Measurements from ENCODE around the gene ZNF669.

ZNF669 gene

GRCh38 chr1:247110627-247111258 lies 6.6 kb upstream of the ZNF669 start:
- DNase-seq: peak; percentile 71

GRCh38 chr1:247107694-247108093 lies 3.5 kb upstream of the ZNF669 start:
- DNase-seq: no peak

DNA sequence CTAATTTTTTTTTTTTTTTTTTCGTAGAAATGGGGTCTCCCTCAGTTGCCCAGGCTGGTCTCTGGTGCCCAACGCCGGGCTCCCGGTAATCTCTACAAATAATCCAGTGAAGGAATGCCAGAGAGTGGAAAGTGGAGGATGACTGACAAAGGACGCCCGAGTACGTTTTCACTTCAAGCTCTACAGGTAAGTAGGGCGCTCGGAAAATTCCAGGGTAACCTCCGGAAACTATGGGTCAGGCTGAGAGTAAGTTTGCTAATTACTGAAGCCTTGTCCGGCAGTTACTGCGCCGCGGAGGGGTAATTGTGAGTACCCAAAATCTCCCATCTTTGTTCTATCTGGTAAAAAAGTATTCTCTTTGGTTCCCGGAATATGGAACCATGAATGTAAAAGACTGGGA lies 1.8 kb upstream of the ZNF669 start:
- no peak for DNase-seq

DNA sequence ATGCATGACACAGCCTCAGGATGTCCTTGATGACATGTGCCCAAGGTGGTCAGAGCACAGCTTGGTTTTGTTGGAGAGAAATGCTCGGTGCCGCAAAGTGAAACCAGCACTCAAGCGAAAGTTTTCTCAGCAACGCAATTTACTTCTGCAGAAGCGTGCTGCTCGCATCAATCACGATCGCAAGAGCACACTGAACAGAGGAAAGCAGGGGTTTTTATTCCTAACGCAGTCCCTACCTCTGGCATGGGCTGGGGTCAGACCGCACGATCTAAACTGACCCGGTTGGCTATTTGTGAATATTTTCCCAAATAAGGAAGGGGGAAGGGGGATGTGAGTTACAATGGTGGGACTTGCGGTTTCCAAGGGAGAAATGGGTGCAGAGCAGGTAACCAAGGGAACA lies 809 bp upstream of the ZNF669 start:
- no peak for DNase-seq

DNA sequence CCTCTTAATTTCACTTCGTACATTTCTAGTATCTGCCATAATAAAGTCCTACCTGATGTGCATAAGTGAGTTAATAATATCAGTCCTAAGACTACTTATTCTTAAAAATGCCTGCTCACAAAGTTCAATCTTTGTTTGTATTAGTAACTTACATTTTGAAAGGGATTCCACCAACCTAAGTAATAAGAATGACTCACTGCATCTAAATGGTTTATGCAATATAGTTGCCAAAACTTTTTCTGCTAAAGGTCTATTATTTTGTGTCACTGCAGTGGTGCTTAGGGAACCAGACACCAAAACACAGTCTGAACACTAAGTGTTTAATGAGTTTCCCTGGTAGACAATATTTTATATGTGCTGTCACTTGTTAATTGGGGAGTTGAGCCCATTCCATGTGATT lies 1.8 kb downstream of the ZNF669 start:
- no peak for DNase-seq

- DNase-seq: no peak
Observed at GRCh38 chr1:247100676-247101279, 3.4 kb downstream of the ZNF669 start.

DNA sequence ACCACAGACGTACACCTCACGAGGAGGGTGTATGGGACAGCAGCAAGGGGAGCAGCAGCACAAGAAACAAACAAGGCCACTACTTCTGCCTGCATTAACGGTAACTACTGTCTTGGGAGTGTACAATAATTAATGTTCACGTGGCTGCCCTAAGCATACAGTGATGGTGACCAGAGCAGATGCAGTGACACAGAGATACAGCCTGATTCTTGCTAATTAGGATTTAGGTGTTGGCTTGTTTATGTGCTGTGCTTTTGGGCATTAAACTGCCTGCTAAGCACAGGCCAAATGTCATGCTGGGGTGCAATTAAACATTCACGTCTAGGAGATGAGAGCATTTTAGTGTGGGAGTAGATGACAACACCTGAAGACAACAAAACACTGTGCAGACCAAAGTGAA lies 7.2 kb downstream of the ZNF669 start:
- no peak for DNase-seq

DNA sequence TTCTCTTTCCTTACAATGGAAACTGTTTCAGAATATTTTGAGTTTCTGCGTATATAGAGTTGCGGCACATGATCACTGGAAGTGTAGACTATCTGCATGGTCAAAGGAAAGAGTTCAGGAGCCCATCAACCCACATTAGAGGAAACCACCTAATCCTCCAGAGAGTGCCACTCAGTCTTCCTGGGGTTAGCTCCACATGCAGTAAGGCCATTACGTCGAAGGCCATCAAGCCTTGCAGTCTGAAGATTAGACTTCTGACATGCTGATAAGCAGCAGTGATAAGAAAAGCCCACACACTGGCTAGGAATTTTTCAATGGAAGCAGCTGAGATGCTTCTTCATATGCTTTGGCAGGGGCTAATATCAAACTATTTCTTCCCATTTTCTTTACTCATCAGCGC lies 7.6 kb downstream of the ZNF669 start:
- no peak for DNase-seq

GRCh38 chr1:247096112-247096511 lies 8.0 kb downstream of the ZNF669 start:
- DNase-seq: no peak

DNA sequence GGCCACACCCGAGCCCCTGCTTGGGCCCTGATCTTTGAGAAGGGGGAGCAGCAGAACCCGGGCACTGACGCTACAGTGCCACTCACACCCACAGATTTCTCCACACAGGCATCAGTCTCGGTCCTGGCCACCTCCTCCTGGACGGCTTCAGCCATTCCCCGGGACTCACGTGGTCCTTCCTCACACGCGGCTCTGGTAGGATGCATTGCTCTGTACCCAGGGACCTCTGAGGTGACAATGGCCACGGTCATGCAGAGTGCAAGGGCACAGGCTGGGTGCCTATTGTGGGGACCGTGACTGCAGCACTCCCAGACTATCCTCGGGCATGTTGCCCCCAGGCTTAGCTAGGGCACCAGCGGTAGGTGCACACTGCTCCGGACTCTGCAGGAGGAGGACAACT lies 13.7 kb downstream of the ZNF669 start:
- no peak for DNase-seq

DNA sequence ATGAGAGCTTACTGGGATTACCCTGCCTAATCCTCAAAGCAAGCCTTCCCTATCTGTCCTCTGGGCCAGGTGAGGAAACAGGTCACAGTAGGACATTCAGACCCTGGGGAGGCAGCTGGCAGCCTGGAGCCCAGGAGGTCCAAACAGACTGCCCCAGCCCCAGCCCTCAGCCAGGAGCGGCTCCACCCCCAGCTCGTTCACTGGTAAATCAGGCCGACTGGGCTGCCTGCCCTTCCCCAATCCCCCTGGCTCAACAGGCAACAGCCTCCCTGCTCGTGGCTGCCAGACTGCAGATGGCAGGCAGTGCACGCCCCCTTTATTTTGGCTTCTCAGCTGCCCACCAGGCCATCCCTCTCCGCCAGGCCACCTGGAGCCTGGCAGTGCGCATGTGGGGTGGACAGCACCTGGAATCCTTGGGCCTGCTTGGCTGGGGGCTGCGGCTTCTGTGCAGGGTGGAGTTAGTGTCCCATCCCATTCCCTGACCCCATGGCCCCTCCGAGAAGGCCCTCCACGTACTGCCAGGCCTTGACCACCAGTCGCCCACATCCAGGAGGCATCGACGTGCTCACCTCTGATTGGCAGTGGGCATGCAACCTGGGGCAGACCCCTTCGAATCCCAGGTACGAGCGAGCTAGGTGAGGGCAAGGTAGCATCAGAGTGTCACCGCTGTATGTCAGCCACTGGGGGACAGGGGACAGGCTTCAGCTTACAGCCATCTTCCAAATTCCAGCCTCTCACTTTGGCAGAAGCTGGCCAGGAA lies 14.4 kb downstream of the ZNF669 start:
- DNase-seq: no peak

GRCh38 chr1:247088967-247089366 lies 15.2 kb downstream of the ZNF669 start:
- DNase-seq: no peak

- DNase-seq: no peak
Observed at GRCh38 chr1:247087256-247087655, 16.9 kb downstream of the ZNF669 start.

GRCh38 chr1:247085310-247085709 lies 18.8 kb downstream of the ZNF669 start:
- no peak for DNase-seq

- no peak for DNase-seq
Observed at GRCh38 chr1:247084771-247085170, 19.4 kb downstream of the ZNF669 start.

DNA sequence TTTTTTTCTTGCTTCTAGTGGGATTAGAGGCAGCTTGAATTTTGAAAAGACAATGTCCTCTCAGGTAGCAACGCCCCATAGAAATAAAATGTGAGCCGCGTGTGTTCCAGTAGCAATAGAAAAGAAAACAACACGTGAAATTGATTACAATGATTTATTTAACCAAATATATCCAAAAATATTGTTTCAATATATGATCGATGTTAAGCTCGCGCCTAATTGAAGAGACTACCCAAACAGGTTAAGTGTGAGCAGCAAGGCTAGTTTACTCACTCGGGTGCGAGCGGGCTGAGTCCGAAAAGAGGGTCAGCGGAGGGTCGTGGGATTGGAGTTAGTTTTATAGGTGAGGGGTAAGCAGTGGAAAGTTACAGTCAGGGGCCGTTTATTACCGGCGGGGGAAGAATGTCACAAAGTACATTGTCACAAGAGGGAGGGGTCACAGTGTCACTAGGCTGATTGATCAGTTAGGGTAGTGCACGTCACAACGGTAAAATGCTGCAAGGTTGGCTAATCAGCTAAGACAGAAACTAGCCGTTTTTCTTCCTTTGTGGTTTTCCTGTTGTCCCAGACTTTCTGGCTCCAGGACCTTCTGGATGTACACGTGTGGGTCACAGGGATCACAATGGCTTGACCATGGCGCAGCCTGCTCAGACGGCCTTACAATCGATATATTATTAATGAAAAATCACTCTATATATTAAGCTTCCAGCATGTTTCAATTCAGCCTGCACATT lies 24.8 kb downstream of the ZNF669 start:
- peak; percentile 12 for DNase-seq

DNA sequence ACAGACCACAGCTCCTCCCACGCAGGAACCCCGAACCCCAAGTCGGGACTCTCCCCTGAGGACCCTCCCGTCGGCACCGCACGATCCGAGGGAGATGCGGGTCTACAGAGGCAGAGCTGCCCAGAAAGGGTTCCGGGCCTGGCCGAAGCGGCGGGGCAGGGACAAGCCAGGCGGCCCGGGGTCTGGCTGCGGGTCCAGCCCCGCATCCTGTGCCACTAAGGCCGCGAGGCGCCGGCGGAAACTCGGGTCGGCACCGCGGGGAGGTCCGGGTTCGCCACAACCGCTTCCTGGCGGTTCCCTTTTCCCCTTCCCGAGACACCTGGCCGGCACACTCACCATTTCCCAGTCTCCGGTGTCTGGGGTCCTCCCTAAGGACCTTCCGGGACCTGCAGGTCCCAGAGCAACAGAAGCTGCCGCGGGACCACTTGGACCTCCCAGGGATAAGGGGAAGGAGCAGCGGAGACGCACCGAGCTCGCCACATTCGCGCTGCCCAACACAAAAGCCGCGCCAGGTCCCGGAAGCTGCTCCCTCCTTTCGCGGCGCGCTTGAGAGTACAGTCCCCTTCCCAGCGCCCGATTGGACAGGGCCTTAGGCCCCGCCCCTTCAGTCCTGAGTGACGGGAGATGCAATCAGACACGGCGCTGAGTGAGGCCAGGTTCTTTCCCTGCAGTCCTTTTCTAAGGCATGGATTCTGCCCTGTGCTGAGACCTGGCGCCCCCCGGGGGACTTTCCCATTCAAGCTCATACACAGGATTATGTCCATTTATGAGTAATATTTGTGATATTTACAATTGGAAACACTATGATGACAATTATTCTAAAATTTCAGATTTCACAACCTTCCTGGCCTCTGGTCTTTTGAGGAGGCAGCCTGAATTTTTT lies 25.7 kb downstream of the ZNF669 start, which contains the start of gene ZNF670:
TSS of gene ZNF670 (minus strand) at position 554 of the 883 bp plus-strand sequence. CDS start at position 339, 215 bp downstream.
- DNase-seq: peak; percentile 95

DNA sequence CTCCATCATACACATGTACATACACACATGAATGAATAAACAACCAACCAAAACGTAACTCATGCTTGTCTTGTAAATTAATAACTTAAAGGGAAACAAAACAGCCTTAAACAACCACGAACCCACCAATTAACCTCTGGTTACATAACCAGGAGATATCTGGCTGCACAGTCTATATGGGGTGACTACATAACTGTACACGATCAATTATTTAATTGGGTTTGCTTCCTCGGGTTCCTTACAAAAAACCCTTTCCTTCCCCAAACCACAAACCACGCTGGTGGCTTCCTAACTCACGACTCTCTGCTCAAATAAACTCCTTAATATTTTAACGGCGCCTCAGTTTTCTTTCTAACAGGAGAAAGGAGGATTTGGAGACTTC lies 26.3 kb downstream of the ZNF669 start:
- no peak for DNase-seq

DNA sequence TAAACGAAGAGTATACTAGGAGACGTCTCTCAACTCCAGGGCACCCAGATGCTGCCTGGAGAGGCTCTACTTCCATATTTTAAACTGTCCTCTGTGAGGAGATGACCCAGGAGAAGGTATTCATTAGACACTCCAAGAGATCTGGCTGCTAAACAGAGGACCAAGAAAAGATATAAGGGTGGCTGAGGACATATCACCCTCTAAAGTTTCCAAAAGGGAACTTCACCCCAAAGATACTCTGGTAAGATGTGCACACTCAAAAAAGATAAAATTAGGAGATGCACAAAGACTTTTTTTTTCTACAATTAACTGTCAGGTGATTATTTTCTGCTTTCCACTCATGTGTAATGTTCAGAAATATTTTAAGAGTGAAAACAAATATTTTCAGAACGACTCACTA lies 26.9 kb downstream of the ZNF669 start:
- no peak for DNase-seq

DNA sequence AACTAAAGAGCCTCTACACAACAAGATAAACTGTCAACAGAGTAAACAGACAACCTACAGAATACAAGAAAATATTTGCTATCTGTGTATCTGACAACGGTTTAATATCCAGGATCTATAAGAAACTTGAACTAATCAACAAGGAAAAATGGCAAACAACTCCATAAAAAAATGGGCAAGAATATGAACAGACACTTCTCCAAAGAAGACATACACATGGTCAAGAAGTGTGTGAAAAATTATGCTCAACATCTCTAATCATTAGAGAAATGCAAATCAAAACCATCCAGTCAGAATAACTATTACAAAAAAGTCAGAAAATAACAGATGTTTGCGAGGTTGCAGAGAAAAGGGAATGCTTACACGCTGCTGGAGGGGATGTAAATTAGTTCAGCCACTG lies 33.5 kb downstream of the ZNF669 start:
- DNase-seq: no peak

GRCh38 chr1:247064304-247064703 lies 39.9 kb downstream of the ZNF669 start:
- no peak for DNase-seq

GRCh38 chr1:247060771-247061170 lies 43.4 kb downstream of the ZNF669 start:
- DNase-seq: no peak

GRCh38 chr1:247056071-247056470 lies 48.1 kb downstream of the ZNF669 start:
- DNase-seq: no peak
